ENCODE measurements around the gene KAZALD1.

KAZALD1 gene

DNA sequence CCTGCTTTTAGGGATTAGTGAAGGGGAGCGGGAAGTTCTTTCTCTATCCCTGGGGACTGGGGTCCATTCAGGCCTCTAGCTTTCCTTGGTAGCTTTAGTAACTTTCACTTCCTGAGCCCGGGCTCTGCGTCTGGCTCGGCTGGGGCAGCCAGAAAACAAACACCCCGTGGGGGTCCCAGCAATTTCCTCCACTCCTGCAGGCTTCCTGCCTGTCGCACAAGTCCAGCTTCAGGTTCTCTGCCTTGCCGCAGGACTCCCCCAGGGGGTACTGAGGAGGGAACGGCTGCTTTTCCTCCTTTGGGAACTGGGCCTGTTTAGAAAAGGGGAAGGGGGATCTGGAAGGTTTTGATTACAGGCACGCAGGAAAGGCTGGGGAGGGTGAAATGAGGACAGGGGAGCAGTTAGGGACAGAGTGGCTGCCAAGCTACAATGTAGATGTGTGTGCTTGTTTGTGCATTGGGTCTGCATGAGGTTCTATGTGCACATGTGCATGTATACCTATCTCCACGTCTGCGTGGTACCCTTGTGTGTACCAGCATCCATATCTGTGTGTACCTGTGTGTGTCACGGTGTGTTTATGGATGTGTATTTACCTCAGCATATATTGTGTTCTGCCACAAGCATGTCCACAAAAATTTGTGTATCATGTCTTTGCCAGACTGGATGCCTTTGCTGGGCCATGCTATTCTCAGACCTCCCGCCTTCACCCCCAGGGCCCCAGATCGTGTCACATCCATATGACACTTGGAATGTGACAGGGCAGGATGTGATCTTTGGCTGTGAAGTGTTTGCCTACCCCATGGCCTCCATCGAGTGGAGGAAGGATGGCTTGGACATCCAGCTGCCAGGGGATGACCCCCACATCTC is 2.0 kb downstream of the KAZALD1 start:
- H3K9ac ChIP-seq (ENCODE audit: low read length), result no peak overlapping the region
- H3K9me3 ChIP-seq (ENCODE audit: insufficient read depth, low read length), result no peaks in the 10 kb centered on the region
- no peak overlapping the region for H3K27ac ChIP-seq (ENCODE audit: low read length)
- H3K27me3 ChIP-seq (ENCODE audit: low read depth, low read length), result no peaks in the 10 kb centered on the region; the same call in 1 of the 2 replicates
- peaks cover 36% of the 10 kb centered on the region for H3K4me1 ChIP-seq (ENCODE audit: low read length)
- H4K20me1 ChIP-seq (ENCODE audit: insufficient read depth, low read length), result no peaks in the 10 kb centered on the region; the same call in 1 of the 2 replicates
- H2AFZ ChIP-seq (ENCODE audit: low read depth, low read length), result no peak overlapping the region
- peaks cover 11% of the 10 kb centered on the region for H3K79me2 ChIP-seq (ENCODE audit: low read length)
- peak overlapping the region; percentile 16; the same call in 1 of the 2 replicates for H3K4me3 ChIP-seq (ENCODE audit: low read length)
- peak overlapping the region; percentile 30 for H3K4me2 ChIP-seq (ENCODE audit: low read length)
- TF ChIP-seq CTCF (IDR thresholded peaks at IDR 0.05; ENCODE audit: low read depth, low read length) (no peak), EZH2phosphoT487 (IDR thresholded peaks at IDR 0.05; ENCODE audit: low read depth) (no peak)
- no peaks in the 10 kb centered on the region for H3K36me3 ChIP-seq (replicated peaks; ENCODE audit: low read depth, low read length)

DNA sequence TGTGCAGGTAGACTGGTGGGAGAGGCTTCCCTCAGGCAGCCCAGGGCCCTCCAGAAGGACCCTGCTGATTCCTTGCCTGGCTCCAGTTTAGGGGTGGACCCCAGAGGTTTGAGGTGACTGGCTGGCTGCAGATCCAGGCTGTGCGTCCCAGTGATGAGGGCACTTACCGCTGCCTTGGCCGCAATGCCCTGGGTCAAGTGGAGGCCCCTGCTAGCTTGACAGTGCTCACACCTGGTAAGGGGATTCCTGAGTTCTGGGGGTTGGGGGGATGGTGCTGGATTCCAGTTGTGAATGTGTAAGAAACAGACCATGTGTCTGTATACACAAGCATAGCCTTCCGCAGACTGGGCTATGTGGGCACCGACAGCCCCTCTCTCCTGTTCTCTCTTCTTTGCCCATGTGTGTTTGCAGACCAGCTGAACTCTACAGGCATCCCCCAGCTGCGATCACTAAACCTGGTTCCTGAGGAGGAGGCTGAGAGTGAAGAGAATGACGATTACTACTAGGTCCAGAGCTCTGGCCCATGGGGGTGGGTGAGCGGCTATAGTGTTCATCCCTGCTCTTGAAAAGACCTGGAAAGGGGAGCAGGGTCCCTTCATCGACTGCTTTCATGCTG is 2.7 kb downstream of the KAZALD1 start:
- H4K20me1 ChIP-seq (ENCODE audit: insufficient read depth, low read length), result no peaks in the 10 kb centered on the region; the same call in 1 of the 2 replicates
- H3K79me2 ChIP-seq (ENCODE audit: low read length), result peaks cover 8% of the 10 kb centered on the region
- H3K36me3 ChIP-seq (replicated peaks; ENCODE audit: low read depth, low read length), result no peaks in the 10 kb centered on the region
- no peak overlapping the region for H3K9ac ChIP-seq (ENCODE audit: low read length)
- H2AFZ ChIP-seq (ENCODE audit: low read depth, low read length), result no peak overlapping the region
- H3K4me2 ChIP-seq (ENCODE audit: low read length), result no peak overlapping the region
- no peak overlapping the region for H3K27ac ChIP-seq (ENCODE audit: low read length)
- TF ChIP-seq CTCF (IDR thresholded peaks at IDR 0.05; ENCODE audit: low read depth, low read length) (no peak), EZH2phosphoT487 (IDR thresholded peaks at IDR 0.05; ENCODE audit: low read depth) (no peak)
- no peaks in the 10 kb centered on the region for H3K9me3 ChIP-seq (ENCODE audit: insufficient read depth, low read length)
- H3K4me1 ChIP-seq (ENCODE audit: low read length), result peaks cover 33% of the 10 kb centered on the region
- no peaks in the 10 kb centered on the region; the same call in 1 of the 2 replicates for H3K27me3 ChIP-seq (ENCODE audit: low read depth, low read length)
- H3K4me3 ChIP-seq (ENCODE audit: low read length), result no peak overlapping the region

- H3K79me2 ChIP-seq (ENCODE audit: low read length), result no peaks in the 10 kb centered on the region
- no peak for TF ChIP-seq CTCF (IDR thresholded peaks at IDR 0.05; ENCODE audit: low read depth, low read length)
- no peak for TF ChIP-seq EZH2phosphoT487 (IDR thresholded peaks at IDR 0.05; ENCODE audit: low read depth)
- no peak overlapping the region for H3K9ac ChIP-seq (ENCODE audit: low read length)
- no peak overlapping the region for H3K27ac ChIP-seq (ENCODE audit: low read length)
- H2AFZ ChIP-seq (ENCODE audit: low read depth, low read length), result no peak overlapping the region
- peaks cover 29% of the 10 kb centered on the region for H3K4me1 ChIP-seq (ENCODE audit: low read length)
- no peaks in the 10 kb centered on the region; the same call in 1 of the 2 replicates for H3K27me3 ChIP-seq (ENCODE audit: low read depth, low read length)
- peak overlapping the region; percentile 82 for H3K4me3 ChIP-seq (ENCODE audit: low read length)
- no peaks in the 10 kb centered on the region for H4K20me1 ChIP-seq (ENCODE audit: insufficient read depth, low read length)
- no peaks in the 10 kb centered on the region for H3K9me3 ChIP-seq (ENCODE audit: insufficient read depth, low read length)
- H3K36me3 ChIP-seq (replicated peaks; ENCODE audit: low read depth, low read length), result no peaks in the 10 kb centered on the region
- peak overlapping the region; percentile 95 for H3K4me2 ChIP-seq (ENCODE audit: low read length)
Observed at GRCh38 chr10:101065481-101066145, 3.8 kb downstream of the KAZALD1 start.

All from OCI-LY3 (cell line).